Measurements from ENCODE around the gene RXFP4. TPM values are rescaled to one million over a fixed set of nuclear protein-coding genes. Genes with fewer than 3 reads are reported as not detected.

Gene RXFP4
- total and polyA plus RNA-seq, 4 donors: not detected

GRCh38 chr1:155938220-155938627, 3.2 kb upstream of the RXFP4 start (continued):
- TF ChIP-seq, protein P1, sequence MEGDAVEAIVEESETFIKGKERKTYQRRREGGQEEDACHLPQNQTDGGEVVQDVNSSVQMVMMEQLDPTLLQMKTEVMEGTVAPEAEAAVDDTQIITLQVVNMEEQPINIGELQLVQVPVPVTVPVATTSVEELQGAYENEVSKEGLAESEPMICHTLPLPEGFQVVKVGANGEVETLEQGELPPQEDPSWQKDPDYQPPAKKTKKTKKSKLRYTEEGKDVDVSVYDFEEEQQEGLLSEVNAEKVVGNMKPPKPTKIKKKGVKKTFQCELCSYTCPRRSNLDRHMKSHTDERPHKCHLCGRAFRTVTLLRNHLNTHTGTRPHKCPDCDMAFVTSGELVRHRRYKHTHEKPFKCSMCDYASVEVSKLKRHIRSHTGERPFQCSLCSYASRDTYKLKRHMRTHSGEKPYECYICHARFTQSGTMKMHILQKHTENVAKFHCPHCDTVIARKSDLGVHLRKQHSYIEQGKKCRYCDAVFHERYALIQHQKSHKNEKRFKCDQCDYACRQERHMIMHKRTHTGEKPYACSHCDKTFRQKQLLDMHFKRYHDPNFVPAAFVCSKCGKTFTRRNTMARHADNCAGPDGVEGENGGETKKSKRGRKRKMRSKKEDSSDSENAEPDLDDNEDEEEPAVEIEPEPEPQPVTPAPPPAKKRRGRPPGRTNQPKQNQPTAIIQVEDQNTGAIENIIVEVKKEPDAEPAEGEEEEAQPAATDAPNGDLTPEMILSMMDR (IDR thresholded peaks at IDR 0.05; ENCODE audit: low read depth, low read length, missing input control): peak; percentile 66
- TF ChIP-seq NR2F2 (IDR thresholded peaks at IDR 0.05): peak; percentile 85
- TF ChIP-seq ZBTB33 (IDR thresholded peaks at IDR 0.05): no peak
- TF ChIP-seq TAF1 (conservative IDR thresholded peaks at IDR 0.05): no peak
- no peak for TF ChIP-seq GABPA (IDR thresholded peaks at IDR 0.05 in 1 of 2, conservative IDR thresholded peaks at IDR 0.05 in 1 of 2)
- no peak for TF ChIP-seq YY1 (IDR thresholded peaks at IDR 0.05)
- TF ChIP-seq SP1 (IDR thresholded peaks at IDR 0.05): no peak

DNA sequence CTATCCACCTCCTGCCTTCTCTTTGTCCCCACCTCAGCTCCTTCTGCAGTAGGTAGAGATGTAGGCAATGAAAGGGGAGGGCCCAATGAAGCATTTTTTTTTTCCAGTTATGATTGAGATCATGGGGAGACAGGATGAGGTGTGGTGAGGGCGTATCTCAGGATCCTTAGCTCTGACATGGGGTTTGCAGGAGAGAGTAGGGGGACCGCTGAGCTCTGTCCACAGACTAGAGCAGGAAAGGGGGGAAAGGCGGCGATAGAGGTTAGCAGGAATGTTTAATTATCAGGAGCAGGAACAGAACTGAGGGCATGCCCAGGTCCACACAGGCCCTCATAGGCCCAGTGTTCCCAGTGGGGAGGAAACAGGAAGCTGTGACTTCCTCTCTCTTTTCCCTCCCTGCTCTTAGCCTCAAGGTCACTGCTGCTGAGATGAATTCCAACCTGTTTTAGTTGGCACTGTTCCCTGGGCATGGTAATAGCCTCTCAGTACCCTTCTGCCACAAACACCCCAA, 901 bp upstream of the RXFP4 start:
- WGBS: 66% methylated on average over 4 of the region's 4 CpGs
- Histone ChIP-seq H3K36me3 (ENCODE audit: control insufficient read depth in 4 of 4, insufficient read depth in 3 of 4, low read depth in 1 of 4, low read length in 3 of 4) (no peaks in the 10 kb centered on the region), H3K4me3 (ENCODE audit: low read depth in 1 of 3, low read length in 3 of 3) (no peak overlapping the region), H3K27me3 (ENCODE audit: control insufficient read depth in 4 of 4, insufficient read depth in 4 of 4, low read length in 3 of 4) (no peaks in the 10 kb centered on the region), H3K9ac (ENCODE audit: low read depth in 1 of 2, low read length in 2 of 2) (no peak overlapping the region), H3K9me3 (ENCODE audit: control insufficient read depth in 4 of 4, low read length in 3 of 4) (no peaks in the 10 kb centered on the region), H3K4me1 (ENCODE audit: control insufficient read depth in 4 of 4, insufficient read depth in 4 of 4, low read length in 3 of 4) (peaks cover 3 to 20% (median 8%) of the 10 kb centered on the region in 4 donors), H3K27ac (ENCODE audit: low read depth in 1 of 2, low read length in 2 of 2) (peak overlapping the region; percentile 13 to 32)
- peak; percentile 40 for TF ChIP-seq SP1 (IDR thresholded peaks at IDR 0.05)
- TF ChIP-seq, protein P1 (IDR thresholded peaks at IDR 0.05; ENCODE audit: low read depth, low read length, missing input control): no peak
- TF ChIP-seq GABPA (IDR thresholded peaks at IDR 0.05 in 1 of 2, conservative IDR thresholded peaks at IDR 0.05 in 1 of 2): peak in 1 of 2 donors; percentile 27
- peak in 1 of 2 donors; percentile 23 for TF ChIP-seq RAD21 (IDR thresholded peaks at IDR 0.05)
- TF ChIP-seq FOXA2 (IDR thresholded peaks at IDR 0.05): no peak
- TF ChIP-seq NR2F2 (IDR thresholded peaks at IDR 0.05): peak; percentile 86
- TF ChIP-seq RXRA (IDR thresholded peaks at IDR 0.05): peak in 1 of 2 donors; percentile 25
- TF ChIP-seq JUND (IDR thresholded peaks at IDR 0.05): no peak
- no peak for DNase-seq (ENCODE audit: low spot score)

DNA sequence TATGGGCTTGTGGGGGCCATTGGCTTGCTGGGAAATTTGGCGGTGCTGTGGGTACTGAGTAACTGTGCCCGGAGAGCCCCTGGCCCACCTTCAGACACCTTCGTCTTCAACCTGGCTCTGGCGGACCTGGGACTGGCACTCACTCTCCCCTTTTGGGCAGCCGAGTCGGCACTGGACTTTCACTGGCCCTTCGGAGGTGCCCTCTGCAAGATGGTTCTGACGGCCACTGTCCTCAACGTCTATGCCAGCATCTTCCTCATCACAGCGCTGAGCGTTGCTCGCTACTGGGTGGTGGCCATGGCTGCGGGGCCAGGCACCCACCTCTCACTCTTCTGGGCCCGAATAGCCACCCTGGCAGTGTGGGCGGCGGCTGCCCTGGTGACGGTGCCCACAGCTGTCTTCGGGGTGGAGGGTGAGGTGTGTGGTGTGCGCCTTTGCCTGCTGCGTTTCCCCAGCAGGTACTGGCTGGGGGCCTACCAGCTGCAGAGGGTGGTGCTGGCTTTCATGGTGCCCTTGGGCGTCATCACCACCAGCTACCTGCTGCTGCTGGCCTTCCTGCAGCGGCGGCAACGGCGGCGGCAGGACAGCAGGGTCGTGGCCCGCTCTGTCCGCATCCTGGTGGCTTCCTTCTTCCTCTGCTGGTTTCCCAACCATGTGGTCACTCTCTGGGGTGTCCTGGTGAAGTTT, 550 bp downstream of the RXFP4 start:
- WGBS: 79% methylated on average over 29 of the region's 29 CpGs
- Histone ChIP-seq H3K36me3 (ENCODE audit: control insufficient read depth in 4 of 4, insufficient read depth in 3 of 4, low read depth in 1 of 4, low read length in 3 of 4) (peaks cover 0 to under 1% (median 0%) of the 10 kb centered on the region in 4 donors), H3K4me1 (ENCODE audit: control insufficient read depth in 4 of 4, insufficient read depth in 4 of 4, low read length in 3 of 4) (peaks cover 3 to 20% (median 8%) of the 10 kb centered on the region in 4 donors), H3K9ac (ENCODE audit: low read depth in 1 of 2, low read length in 2 of 2) (no peak overlapping the region), H3K9me3 (ENCODE audit: control insufficient read depth in 4 of 4, low read length in 3 of 4) (no peaks in the 10 kb centered on the region), H3K27me3 (ENCODE audit: control insufficient read depth in 4 of 4, insufficient read depth in 4 of 4, low read length in 3 of 4) (no peaks in the 10 kb centered on the region), H3K27ac (ENCODE audit: low read depth in 1 of 2, low read length in 2 of 2) (no peak overlapping the region), H3K4me3 (ENCODE audit: low read depth in 1 of 3, low read length in 3 of 3) (no peak overlapping the region)
- TF ChIP-seq RXRA (IDR thresholded peaks at IDR 0.05): no peak
- no peak for TF ChIP-seq EGR1 (IDR thresholded peaks at IDR 0.05; ENCODE audit: low read depth in 2 of 2)
- TF ChIP-seq, protein P2, sequence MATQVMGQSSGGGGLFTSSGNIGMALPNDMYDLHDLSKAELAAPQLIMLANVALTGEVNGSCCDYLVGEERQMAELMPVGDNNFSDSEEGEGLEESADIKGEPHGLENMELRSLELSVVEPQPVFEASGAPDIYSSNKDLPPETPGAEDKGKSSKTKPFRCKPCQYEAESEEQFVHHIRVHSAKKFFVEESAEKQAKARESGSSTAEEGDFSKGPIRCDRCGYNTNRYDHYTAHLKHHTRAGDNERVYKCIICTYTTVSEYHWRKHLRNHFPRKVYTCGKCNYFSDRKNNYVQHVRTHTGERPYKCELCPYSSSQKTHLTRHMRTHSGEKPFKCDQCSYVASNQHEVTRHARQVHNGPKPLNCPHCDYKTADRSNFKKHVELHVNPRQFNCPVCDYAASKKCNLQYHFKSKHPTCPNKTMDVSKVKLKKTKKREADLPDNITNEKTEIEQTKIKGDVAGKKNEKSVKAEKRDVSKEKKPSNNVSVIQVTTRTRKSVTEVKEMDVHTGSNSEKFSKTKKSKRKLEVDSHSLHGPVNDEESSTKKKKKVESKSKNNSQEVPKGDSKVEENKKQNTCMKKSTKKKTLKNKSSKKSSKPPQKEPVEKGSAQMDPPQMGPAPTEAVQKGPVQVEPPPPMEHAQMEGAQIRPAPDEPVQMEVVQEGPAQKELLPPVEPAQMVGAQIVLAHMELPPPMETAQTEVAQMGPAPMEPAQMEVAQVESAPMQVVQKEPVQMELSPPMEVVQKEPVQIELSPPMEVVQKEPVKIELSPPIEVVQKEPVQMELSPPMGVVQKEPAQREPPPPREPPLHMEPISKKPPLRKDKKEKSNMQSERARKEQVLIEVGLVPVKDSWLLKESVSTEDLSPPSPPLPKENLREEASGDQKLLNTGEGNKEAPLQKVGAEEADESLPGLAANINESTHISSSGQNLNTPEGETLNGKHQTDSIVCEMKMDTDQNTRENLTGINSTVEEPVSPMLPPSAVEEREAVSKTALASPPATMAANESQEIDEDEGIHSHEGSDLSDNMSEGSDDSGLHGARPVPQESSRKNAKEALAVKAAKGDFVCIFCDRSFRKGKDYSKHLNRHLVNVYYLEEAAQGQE (IDR thresholded peaks at IDR 0.05): no peak
- no peak for DNase-seq (ENCODE audit: low spot score)

Measured in liver (tissue), 9 donors.